OCI-LY3 (cell line): ENCODE measurements around the gene BCR.

Source experiments
- H2AFZ ChIP-seq: fragments of 200-600, 300-600 bp; shearing (Covaris generic); 2 replicates; pipeline ENCODE4 v1.6.0; 2014; ENCODE audit warnings: antibody characterized with exemption, low read depth, low read length
- H3K27ac ChIP-seq: fragments of 200-600, 300-600 bp; sonication (generic); 2 replicates; pipeline ENCODE4 v1.5.1; 2014; ENCODE audit warnings: mild to moderate bottlenecking, low read length, moderate library complexity, mixed read lengths
- H3K27me3 ChIP-seq: fragments of 200-600, 300-600 bp; sonication (generic); 2 replicates; pipeline ENCODE4 v1.6.1; 2014; ENCODE audit warnings: low read depth, low read length, mixed read lengths
- H3K36me3 ChIP-seq: fragments of 200-600, 300-600 bp; sonication (generic); replicated peaks from 2 replicates; pipeline ENCODE3; 2014; ENCODE audit warnings: low read depth, low read length, mixed read lengths
- H3K4me1 ChIP-seq: fragments of 300-600, 200-600 bp; sonication (generic); 2 replicates; pipeline ENCODE4 v1.6.1; 2014; ENCODE audit warnings: low read length, mixed read lengths
- H3K4me2 ChIP-seq: fragments of 200-600, 300-600 bp; sonication (generic); 2 replicates; pipeline ENCODE4 v1.6.1; 2014; ENCODE audit warnings: low read length, mixed read lengths
- H3K4me3 ChIP-seq: fragments of 300-600, 200-600 bp; sonication (generic); 2 replicates; pipeline ENCODE4 v1.5.1; 2014; ENCODE audit warnings: antibody characterized with exemption, mild to moderate bottlenecking, low read length, moderate library complexity
- H3K79me2 ChIP-seq: fragments of 300-600, 200-600 bp; shearing (Covaris generic); 2 replicates; pipeline ENCODE4 v1.6.1; 2014; ENCODE audit warnings: mild to moderate bottlenecking, low read length, mixed read lengths
- H3K9ac ChIP-seq: fragments of 300-600, 200-600 bp; shearing (Covaris generic); 2 replicates; pipeline ENCODE4 v1.6.0; 2014; ENCODE audit warnings: mild to moderate bottlenecking, low read length, moderate library complexity
- H3K9me3 ChIP-seq: fragments of 200-600, 300-600 bp; shearing (Covaris generic); 2 replicates; pipeline ENCODE4 v1.6.1; 2014; ENCODE audit warnings: low read length, mixed read lengths; ENCODE audit not compliant: insufficient read depth
- H4K20me1 ChIP-seq: fragments of 200-600, 300-600 bp; sonication (generic); 2 replicates; pipeline ENCODE4 v1.6.1; 2016; ENCODE audit warnings: low read length, mixed read lengths; ENCODE audit not compliant: insufficient read depth
- EZH2phosphoT487 ChIP-seq: fragments of 200-600 bp; shearing (Covaris generic); IDR thresholded peaks from 2 replicates; pipeline ENCODE4 v1.6.1; 2018; ENCODE audit warnings: antibody characterized with exemption, mixed run types, low read depth
- TF ChIP-seq, protein P1 (sequence below): fragments of 200-600, 300-600 bp; sonication (generic); IDR thresholded peaks from 2 replicates; pipeline ENCODE4 v1.5.1; 2014; ENCODE audit warnings: antibody characterized with exemption, low read length, low read depth

Gene BCR

DNA sequence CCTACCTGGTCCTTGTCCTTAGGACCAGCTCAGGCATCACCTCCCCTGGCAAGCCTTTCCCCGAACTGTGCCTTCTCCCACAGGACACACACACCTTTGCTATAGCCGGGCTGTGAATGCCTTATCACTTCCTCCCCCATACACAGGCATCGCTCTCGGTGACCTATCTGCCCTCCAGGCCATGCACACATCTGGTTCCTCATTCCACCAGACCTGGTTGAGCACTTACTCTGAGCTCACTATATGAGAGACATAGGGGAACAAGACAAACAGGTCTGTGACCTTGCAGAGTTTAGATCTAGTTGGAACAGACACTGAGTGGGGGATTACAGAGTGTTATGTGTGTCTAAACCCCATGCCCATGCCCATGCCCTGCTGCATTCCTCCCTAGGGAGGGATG, 3.1 kb upstream of the BCR start:
- Histone ChIP-seq H3K36me3 (no peaks in the 10 kb centered on the region), H3K9ac (no peak overlapping the region), H3K4me2 (no peak overlapping the region), H3K79me2 (no peaks in the 10 kb centered on the region), H3K27me3 (no peaks in the 10 kb centered on the region), H3K27ac (no peak overlapping the region), H3K9me3 (peaks cover 13% of the 10 kb centered on the region; the same call in 1 of the 2 replicates), H2AFZ (no peak overlapping the region), H4K20me1 (no peaks in the 10 kb centered on the region), H3K4me1 (peaks cover 8% of the 10 kb centered on the region; the same call in 1 of the 2 replicates), H3K4me3 (no peak overlapping the region)
- TF ChIP-seq, protein P1, sequence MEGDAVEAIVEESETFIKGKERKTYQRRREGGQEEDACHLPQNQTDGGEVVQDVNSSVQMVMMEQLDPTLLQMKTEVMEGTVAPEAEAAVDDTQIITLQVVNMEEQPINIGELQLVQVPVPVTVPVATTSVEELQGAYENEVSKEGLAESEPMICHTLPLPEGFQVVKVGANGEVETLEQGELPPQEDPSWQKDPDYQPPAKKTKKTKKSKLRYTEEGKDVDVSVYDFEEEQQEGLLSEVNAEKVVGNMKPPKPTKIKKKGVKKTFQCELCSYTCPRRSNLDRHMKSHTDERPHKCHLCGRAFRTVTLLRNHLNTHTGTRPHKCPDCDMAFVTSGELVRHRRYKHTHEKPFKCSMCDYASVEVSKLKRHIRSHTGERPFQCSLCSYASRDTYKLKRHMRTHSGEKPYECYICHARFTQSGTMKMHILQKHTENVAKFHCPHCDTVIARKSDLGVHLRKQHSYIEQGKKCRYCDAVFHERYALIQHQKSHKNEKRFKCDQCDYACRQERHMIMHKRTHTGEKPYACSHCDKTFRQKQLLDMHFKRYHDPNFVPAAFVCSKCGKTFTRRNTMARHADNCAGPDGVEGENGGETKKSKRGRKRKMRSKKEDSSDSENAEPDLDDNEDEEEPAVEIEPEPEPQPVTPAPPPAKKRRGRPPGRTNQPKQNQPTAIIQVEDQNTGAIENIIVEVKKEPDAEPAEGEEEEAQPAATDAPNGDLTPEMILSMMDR: no peak
- TF ChIP-seq EZH2phosphoT487: no peak

DNA sequence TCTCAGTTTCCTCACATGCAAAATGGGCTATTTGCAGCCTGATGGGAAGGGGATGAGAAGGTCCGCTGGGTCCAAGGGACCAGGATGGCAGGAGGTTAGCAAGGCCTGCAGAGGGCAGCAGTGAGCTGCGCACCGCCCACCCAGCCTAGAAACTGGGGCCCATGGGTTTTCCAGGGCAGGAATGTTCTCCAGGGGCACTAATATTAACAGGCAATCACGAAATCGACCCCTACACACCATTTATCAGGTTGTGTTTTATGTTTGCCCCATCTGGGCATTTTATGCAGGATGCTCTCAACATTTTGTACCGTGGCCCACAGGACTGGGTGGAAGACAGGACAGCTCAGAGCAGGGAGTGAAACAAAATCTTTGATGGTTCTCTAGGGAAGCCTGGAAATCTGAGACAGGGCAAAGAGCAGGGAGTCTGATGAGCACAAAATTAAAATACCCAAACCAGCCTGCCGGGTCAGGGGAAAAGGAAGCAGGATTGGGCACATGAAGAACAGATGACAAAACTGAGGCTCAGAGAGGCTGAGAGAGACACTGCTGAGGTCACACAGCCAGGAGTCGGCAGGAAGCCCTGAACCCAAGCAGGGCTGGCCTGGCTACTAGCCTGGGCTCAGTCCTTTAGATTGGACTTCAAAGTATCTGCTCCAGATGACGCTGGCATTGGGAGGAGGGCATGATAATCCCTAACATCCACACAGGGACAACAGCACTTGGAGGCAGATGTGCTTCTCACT, 1.6 kb upstream of the BCR start:
- no peak overlapping the region for H3K4me2 ChIP-seq
- H3K27me3 ChIP-seq: no peaks in the 10 kb centered on the region
- H3K36me3 ChIP-seq: no peaks in the 10 kb centered on the region
- no peaks in the 10 kb centered on the region for H3K79me2 ChIP-seq
- H3K27ac ChIP-seq: no peak overlapping the region
- TF ChIP-seq EZH2phosphoT487: no peak
- TF ChIP-seq, protein P1: peak; percentile 97
- peaks cover 13% of the 10 kb centered on the region; the same call in 1 of the 2 replicates for H3K9me3 ChIP-seq
- H3K4me3 ChIP-seq: no peak overlapping the region
- H2AFZ ChIP-seq: no peak overlapping the region
- 0 out of 2 replicates have a peak, but pooled peaks cover 6% of the 10 kb centered on the region for H4K20me1 ChIP-seq
- peaks cover 8% of the 10 kb centered on the region; the same call in 1 of the 2 replicates for H3K4me1 ChIP-seq
- H3K9ac ChIP-seq: no peak overlapping the region

DNA sequence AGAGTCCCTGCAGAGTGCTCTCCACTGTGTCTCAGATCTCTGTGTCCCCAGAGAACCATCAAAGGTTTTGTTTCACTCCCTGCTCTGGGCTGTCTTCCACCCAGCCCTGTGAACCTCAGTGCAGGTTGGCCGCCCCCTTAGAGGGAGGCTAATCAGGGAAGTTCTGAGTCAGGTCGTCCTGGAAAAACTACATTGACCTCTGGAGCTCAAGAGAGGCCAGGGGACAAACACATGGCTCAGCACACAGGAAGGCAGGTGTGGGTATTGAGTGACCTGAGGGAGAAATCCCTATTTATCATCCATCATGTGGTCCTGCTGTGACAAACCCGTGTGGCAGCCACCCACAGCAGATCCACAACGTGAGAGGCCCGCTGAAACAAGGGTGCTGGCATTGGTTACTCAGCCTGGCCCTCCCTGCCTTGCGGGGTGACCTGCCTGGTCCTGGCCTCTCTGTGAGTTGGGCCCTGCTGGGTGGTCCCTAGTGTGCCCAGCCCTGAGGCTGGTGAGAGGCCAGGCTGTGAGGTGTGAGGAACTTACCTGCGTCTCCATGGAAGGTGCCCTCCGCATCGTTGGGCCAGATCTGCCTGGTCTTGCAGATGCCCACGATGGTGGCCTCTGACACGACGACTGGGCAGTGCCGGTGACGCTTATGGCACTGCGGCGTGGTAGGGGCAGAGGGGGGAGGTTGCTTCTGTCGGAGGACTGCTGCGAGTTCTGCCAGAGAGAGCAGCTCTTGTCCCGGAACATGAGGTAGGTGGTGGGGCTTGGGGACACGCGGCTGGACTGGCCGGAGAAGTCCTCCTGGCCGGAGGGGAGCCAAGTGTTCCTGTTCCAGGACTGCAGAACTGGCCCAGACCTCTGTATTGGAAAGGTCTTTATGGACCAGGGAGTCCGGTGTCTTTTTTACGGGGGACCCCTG, 669 bp upstream of the BCR start:
- Histone ChIP-seq H3K79me2 (no peaks in the 10 kb centered on the region), H3K9me3 (peaks cover 13% of the 10 kb centered on the region; the same call in 1 of the 2 replicates), H4K20me1 (0 out of 2 replicates have a peak, but pooled peaks cover 6% of the 10 kb centered on the region), H3K4me3 (peak overlapping the region; percentile 74), H3K4me2 (peak overlapping the region; percentile 63), H3K4me1 (peaks cover 8% of the 10 kb centered on the region; the same call in 1 of the 2 replicates), H2AFZ (peak overlapping the region; percentile 29; the same call in 1 of the 2 replicates), H3K36me3 (no peaks in the 10 kb centered on the region), H3K27ac (no peak overlapping the region), H3K27me3 (no peaks in the 10 kb centered on the region), H3K9ac (peak overlapping the region; percentile 19)
- TF ChIP-seq, protein P1: no peak
- TF ChIP-seq EZH2phosphoT487: no peak
